Suprapubic skin (tissue), 4 donors: ENCODE measurements around the gene SYT2.

Source experiments
- EP300 ChIP-seq: sonication (generic); formaldehyde crosslinking; IDR thresholded peaks from one replicate; pipeline ENCODE4 v1.6.1; 2017; ENCODE audit warnings: antibody characterized with exemption
- POLR2AphosphoS5 ChIP-seq, 3 donors: sonication (generic); formaldehyde crosslinking; IDR thresholded peaks; one replicate each; pipeline ENCODE4 v1.6.1; 2017; ENCODE audit warnings: antibody characterized with exemption in 3 of 3
- TF ChIP-seq, protein P1 (sequence below), 2 donors: fragments of 200-600 bp in 1 of 2; fragments of 450-650 bp in 1 of 2; sonication (generic) in 1 of 2; IDR thresholded peaks; one replicate each; pipeline ENCODE4 v1.5.1; 2016 to 2019; ENCODE audit warnings: antibody characterized with exemption in 2 of 2, mild to moderate bottlenecking in 1 of 2, moderate library complexity in 1 of 2

DNA sequence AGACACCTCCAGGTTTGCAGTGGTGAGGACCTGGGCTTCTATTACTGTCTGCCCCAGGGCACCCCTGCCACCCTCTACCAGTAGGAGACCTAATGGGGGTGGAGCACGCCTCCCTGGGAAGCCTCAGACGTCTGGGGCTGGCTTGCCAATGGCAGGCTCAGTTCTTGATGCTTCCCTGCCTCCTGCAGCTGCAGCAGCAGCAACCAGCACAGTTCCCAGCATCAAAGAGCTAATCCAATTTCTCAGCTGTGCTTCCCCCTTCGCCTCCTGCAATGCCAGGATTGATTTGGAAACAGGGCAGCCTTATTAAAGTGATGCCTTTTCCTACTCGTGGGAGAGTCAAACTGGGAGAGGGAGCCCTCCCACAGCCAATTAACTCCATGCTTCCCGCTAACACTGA lies 8.2 kb downstream of the SYT2 start:
- TF ChIP-seq, protein P1, sequence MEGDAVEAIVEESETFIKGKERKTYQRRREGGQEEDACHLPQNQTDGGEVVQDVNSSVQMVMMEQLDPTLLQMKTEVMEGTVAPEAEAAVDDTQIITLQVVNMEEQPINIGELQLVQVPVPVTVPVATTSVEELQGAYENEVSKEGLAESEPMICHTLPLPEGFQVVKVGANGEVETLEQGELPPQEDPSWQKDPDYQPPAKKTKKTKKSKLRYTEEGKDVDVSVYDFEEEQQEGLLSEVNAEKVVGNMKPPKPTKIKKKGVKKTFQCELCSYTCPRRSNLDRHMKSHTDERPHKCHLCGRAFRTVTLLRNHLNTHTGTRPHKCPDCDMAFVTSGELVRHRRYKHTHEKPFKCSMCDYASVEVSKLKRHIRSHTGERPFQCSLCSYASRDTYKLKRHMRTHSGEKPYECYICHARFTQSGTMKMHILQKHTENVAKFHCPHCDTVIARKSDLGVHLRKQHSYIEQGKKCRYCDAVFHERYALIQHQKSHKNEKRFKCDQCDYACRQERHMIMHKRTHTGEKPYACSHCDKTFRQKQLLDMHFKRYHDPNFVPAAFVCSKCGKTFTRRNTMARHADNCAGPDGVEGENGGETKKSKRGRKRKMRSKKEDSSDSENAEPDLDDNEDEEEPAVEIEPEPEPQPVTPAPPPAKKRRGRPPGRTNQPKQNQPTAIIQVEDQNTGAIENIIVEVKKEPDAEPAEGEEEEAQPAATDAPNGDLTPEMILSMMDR (IDR thresholded peaks at IDR 0.05), result no peak
- TF ChIP-seq EP300 (no peak), POLR2AphosphoS5 (IDR thresholded peaks at IDR 0.05) (no peak)
